GM19468 (cell line): ENCODE results near the gene LRP1B.

Experiments
- ATAC-seq: cut with Tn5 transposase; IDR thresholded peaks from one replicate; pipeline ENCODE4 v1.9.1; 2021; ENCODE audit warnings: mild to moderate bottlenecking, moderate library complexity, moderate number of reproducible peaks; ENCODE audit not compliant: unreplicated experiment; ENCODE audit errors: extremely low read depth

The LRP1B gene

DNA sequence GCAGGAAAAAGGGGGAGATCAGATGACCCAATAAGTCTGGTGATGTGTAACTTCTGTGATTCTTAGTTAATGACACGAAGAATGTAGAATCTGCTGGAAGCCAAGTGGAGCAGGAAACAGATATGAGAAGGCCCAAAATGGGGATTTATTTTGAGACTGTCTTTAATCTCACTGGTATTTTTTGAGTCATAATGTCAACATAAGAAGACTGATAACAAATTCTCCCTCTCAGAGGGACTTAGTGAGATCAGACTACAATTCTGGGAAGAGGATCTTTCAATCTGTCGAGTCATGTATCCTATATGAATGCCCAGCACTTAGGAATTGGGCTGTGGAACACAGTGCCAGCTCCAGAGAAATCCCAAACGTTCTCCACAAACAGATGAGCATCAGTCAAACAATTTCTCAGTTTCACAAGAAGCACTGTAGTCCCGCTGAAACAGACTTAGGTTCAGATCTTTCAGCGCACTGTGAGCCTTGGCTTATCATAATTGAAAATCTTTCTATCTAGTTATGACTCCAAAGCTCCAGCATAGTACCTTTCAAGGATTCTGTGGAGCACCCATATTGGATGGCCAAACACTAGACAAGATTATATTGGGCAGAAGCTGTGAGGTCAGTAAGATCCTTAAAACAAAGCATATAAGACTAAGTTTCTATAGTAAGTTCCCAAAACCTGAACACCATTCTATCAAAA, 738.2 kb downstream of the LRP1B start:
- no peak for ATAC-seq

DNA sequence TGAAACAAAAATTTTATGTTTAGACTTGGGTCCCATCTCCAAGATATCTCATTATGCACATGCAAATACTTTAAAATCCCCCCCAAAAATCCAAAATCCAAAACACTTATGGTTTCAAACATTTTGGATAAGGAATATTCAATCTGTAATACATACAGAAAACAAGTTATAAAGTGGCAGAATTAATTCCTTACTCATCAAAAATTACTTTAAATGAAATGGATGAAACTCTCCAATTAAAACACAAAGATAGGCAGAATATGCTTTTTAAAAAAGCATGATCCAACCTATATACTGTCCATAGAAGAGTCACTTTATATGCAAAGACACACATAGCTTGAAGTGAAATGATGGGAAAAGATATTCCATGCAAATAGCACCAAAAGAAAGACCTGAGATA, 744.6 kb downstream of the LRP1B start:
- no peak for ATAC-seq

DNA sequence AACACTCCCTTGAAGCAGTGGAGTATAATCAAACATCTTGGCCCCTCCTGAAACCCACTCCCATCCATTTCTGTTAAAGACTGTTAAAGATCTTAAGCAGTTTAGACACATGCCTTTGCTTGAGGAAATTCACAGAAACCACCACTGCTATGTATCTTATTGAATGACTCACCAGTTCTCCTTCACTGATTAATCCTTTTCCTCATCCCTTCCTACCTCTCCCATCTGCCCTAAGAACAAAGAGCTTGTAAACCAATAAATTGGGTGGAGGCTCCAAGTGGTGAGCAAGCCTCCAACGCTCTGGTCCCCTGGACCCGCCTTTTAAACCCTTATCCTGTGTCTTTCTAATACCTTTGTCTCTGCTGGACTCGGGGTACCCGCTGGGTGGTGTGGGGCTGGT, 746.1 kb downstream of the LRP1B start:
- no peak for ATAC-seq

DNA sequence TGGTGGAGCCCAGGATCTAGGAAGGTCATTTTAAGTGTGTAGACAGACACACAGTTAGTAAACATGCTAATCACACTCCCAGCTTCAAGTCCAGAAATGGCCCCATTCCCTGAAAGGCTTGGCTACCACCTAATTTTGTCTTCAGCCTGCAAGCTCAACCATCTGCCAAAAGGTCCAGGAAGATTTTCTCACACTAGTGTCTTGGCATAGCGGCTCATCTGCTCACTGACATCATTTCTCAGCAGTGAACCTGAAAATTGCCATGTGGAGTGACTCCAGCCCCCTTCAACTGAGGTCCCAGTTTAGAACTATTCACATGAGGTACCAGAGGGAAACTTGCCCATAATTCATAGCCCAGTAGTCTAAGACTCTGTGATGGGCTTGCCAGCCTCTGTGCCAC, 748.9 kb downstream of the LRP1B start:
- ATAC-seq: no peak

DNA sequence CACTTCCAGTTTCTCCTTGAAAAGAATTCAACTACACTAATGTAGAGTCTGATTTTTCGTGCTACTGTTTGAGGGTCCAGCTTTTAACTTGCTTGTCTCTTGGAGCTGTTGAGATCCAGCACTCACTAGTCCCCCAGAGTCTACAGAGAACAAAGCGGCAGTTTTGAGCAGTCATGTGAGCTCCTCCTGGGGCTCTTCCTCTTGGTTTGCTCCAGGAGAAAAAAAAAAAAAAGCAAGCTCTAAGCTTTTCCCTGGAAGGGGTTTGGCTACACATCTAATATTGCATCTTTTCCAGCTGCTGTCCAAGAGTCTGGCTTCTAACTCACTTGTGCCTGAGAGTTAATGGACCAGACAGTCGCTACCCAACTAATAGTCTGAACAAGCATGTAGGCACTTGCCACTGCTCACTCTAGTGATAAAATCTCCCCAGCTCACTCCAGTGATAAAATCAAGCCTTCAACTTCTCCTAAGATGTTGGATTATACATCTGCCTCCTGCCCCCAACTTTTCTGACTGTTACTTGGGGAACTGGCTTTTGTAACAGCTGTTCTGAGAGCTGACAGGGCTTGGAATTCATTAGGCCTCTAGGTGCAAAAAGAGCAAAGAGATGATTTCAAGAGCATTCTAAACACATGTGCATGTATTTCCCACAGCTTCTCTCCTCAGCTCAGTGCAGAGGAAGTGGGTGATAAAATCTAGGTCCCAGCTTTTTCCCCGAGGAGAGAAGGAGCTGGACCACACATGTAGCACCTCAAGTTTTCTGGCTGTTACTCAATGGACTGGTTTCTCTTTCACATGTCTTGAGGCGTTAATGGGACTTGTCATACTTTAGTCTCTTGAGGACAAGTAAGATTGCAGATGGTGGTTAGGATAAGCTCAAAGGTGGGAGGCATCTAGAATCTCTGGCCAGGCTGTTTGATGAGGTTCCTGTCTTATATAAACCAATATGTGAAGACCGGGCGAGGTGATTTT, 750.5 kb downstream of the LRP1B start:
- ATAC-seq: no peak

DNA sequence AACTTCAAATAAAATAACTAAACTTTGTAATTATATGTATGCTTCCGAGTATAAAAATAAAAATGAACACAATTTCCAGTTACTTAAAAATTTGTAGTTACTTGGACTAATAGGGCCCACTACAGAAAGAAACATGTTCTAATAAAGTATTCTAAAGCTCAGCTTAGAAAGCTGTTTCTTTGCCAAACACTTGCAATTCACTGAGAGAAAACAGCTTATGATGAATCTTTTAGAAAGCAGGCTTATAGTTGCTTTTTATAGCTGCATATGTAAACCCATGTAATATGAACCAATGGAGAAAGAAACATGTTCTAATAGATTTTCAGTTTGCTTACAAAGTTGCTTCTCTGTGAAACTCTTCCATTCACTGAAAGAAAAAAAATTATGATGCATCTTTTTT, 766.0 kb downstream of the LRP1B start:
- no peak for ATAC-seq

DNA sequence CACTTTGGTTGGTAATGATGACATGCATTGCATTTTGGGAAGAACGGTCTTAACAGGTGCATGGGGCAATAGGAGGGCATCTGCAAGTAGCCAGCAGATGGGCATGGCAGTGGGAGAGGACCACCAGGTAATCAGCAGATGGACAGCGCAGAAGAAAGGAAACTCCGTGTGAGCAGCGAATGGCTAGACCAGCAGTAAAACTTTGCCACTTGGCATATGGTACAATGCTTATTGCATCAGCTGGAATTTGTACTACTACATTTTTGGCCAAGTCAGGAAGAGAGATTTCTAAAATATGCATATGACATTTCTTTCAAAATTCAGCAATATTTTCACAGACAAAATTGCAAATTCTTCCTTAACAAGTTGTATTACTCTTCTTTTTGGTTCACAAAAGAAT, 768.5 kb downstream of the LRP1B start:
- ATAC-seq: no peak

DNA sequence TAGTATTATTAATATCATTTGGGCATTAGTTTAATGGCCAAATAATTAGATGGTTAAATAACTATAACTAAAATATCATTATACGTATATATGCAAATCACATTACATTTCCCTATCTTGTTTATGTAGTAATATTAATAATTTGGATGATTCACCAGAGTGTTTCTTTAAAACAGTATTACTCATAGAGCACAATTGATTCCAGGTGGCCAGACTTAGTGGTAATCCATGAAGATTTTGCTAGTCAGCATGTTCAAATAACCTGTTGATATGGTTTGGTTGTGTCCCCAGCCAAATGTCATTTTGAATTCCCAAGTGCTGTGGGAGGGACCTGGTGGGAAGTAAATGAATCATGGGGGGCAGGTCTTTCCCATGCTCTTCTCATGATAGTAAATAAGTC, 782.3 kb downstream of the LRP1B start:
- ATAC-seq: no peak

DNA sequence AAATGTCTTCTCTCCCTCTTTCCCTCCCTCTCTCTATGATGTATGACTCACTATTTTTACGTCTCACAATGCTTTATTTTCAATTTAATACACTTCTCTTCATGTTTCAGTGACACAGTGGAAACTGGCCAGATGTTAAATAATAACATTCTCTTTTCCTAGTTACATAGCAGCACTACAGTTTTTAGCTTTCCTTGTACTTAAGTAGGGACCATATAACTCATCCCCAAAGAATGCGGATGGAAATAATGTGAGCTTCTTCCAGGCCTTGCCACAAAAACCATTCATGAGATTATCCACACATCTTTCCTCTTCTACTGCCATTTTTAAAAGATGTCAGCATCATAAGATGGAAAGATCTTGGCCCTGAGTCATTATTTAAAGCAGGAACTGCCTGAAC, 789.4 kb downstream of the LRP1B start:
- no peak for ATAC-seq

DNA sequence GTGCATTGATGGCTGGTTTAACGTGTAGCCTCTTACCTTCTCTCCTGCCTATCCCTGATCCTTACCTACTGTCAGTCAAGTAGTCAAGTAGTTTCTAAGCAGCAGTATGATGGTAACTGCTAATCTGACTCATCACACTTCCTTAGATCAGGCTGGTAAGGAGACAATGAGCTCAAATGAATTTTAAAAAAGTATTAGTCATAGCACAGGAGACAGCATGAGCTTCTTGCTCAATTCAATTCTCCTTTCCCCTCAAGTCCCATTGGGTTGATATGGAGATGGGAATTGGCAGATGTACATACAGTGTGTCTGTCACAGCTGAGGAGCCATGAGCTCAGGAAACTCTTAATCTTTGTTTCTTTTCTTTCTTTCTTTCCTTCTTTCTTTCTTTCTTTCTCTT, 799.7 kb downstream of the LRP1B start:
- no peak for ATAC-seq

DNA sequence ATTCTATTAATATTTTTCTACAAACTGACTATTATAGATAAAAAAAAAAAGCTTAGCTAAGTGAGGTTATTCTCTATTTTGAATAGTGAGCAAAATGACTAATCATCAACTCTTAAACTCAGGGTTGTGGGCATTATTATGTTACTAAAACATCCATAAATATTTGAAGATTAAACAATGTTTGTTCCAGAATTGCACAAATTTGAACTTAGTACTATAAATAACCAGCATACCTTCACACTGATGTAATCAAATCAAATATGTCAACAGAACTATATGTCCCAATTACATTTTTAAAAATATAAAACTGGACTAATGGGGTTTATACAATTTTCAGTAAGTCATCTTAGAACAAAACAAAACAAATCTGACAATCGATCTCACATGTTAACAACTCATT, 800.9 kb downstream of the LRP1B start:
- no peak for ATAC-seq

DNA sequence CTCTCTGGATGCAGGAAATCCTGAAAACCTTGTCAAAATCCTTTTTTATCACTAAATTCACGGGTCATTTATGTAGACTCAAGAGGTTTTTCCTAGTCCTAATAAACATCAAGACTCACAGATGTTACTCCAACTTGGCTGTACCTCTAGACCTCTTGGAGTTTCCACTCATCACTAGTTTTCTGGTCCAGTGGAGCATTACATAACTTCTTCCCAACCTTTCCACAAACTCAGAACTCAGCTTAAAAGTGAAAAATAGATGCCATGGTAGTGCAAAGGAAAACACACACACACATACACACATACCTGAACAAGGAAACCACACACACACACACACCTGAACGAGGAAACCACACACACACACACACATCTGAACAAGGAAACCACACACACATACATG, 807.2 kb downstream of the LRP1B start:
- no peak for ATAC-seq

DNA sequence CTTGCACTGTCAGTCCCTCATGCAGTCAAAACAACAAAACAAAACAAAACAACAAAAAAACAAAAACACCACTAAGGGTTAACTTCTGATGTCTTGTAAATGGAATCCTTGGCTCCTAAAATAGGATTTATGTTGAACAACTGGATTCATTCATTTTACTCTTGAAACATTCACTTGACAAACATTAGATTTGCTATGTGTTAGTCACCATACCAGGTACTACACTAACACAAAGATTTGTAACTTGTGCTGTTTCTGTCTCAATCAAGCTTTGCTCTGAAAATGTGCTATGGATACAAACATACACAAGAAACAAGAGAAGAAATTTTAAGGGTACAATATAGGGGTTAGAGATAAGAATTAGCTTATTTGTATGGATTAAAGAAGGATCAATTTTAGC, 812.8 kb downstream of the LRP1B start:
- no peak for ATAC-seq

DNA sequence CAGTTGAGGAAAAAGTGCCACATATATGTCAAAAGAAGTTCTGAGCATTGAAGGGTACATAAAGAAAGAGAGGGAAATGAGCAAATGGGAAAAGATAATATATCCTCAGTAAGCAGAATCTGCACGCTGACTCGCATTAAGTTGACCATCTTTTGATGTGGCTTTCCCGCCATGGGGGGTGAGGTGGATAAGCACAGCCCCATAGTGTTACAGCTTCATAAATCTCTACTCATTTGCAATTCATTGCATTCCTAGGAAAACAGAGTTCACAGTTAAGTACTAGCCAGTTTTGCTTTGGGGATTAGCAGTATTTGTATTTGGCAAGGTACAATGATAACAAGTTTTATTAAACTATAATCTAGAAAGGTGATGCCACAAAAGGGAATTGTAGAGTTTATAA, 814.2 kb downstream of the LRP1B start:
- ATAC-seq: no peak

DNA sequence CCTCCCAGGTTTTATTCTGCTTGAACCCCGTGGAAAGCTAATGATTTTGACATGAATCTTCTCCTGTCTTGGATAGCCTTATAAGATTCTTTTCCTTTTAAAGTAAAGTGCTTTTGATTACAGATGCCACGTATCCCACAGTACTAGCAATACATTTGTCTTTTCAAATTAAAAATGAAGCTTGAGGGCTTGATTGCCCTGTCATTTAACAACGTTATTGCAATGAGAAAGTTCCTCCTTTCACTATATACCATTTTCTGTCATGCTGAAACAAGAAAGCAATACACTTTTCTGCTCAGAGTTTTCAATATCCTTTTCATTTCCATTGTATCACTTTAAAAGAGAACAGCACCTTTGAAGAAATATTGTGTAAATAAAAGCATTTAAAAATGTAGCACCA, 814.7 kb downstream of the LRP1B start:
- no peak for ATAC-seq

DNA sequence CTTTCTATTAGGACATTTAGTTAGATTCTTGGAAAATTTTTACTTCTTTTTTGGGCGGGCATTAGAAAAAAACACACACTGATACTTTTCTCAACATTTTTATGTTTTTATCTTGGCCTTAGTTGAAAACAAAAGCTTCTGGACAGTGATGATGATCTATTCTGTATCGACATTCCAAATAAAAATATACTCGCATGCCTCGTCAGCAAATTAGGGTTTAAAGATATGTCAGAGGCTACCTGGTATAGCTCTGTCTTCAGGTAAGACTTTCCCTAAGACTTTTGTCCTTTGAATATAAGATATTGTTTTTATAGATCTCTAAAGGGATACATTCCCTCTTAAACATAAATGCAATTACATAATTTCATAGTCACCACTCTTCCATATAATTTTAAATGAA, 816.8 kb downstream of the LRP1B start:
- no peak for ATAC-seq

DNA sequence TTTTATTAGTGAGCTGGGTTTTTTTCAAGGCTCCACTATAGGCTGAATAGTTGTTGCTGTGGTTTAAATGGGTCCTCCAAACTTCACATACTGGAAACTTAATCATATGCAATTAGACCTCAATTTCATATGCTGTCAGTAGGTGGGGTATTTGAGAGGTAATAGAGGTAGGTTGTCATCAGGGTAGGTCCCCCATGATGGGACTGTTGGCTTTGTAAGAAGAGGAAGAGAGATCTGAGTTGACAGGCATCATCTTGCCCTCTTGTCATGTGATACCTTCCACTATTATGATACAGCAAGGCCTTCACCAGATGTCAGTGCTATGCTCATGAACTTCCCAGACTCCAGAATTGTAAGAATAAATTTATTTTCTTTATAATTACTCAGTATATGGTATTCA, 819.4 kb downstream of the LRP1B start:
- ATAC-seq: no peak

DNA sequence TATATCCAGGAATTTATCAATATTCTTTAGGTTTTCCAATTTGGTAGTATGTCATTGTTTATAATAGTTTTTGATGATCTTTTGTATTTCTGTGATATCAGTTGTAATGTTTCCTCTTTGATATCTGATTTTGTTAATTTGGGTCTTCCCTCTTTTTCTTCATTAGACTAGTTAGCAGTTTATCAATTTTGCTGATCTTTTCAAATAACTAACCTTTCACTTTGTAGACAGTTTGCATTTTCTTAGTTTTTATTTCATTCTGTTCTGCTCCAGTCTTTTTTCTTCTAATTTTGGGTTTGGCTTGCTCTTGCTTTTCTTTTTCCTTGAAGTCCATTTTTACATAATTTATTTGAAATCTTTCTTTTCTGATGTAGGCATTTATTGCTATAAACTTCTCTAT, 824.4 kb downstream of the LRP1B start:
- ATAC-seq: no peak

DNA sequence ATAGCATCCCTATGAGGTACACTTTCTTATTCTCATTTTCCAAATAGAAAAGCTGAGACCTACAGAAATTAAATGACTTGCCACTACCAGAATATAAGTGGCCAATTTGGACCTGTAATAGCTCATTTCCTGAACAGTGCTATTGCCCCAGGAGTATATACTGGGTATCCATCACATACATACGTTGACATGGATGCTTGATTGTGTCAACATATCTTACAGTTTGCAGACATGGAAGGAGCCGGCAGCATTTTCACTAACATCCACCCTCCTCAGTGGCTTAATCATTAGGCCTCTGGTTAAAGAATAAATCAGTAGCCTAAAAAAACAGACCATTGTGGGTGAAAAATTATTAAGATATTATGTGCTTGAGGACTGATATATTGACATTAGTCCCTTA, 829.3 kb downstream of the LRP1B start:
- ATAC-seq: no peak

DNA sequence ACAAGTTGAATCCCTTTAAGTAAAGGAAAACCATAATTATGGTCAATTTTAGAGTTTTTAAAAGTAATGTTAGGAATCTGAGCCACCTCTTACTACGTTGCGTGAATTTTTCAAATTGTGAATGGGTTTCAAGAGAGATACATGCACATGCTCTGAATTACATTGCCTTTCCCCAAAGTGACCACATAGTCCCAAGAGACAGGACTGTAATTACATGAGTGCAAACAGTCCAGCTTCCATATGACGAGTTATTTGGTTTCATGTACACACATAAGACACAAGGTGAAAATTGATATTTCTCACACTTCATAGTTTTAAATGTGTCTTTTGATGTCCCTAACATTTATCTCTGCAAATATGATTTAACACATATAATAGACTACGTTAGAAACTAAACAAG, 850.8 kb downstream of the LRP1B start:
- no peak for ATAC-seq

DNA sequence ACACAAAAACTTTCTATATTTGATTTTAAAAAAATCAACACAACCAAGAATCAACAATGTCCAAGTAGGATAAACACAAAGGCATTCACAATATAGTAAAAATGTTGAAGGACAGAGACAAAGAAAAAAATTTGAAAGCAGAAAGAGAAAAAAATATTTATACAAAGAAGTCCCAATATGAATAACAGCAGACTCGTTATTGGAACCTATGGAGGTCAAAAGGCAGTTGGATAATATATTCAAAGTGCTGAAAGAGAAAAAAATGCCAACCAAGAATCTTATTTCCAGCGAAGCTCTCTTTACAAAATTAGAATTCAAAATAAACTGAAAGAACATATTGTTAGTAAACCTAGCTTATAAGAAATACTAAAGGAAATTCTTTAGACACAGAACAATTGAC, 859.5 kb downstream of the LRP1B start:
- no peak for ATAC-seq

DNA sequence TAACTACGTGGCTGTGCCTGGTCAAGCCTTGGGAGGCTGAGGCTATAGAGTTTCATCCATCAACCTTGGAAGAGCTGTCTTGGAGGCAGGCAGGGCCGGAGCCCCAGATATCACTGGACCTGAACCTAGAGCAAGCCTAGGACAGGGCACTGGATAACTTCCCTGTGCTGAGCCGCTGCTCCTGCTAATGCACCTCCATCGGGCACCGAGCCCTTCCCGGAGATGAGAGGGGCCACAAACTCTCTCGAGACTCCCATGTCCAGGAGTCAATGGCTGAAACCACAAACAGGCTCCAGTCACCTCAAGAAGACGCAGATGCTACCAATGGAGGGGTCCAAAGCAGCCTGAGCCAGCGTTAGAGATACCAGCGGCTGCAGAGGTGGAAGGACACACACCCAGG, 866.0 kb downstream of the LRP1B start:
- ATAC-seq: no peak
